Epithelial cell of prostate (primary cell): Measurements from ENCODE around the gene CACNA1H.

Source experiments
- DNase-seq: peaks from one replicate; pipeline ENCODE4 v3.0.0-alpha.2; 2011; ENCODE audit warnings: low read depth, low spot score
- H3K27ac ChIP-seq: fragments of 450-650 bp; 2 replicates; pipeline ENCODE4 v1.5.1; 2017; ENCODE audit warnings: mild to moderate bottlenecking

Gene CACNA1H

GRCh38 chr16:1140582-1141162 lies 12.2 kb upstream of the CACNA1H start:
- no peak overlapping the region for H3K27ac ChIP-seq
- DNase-seq: no peak

GRCh38 chr16:1141191-1141590 lies 11.7 kb upstream of the CACNA1H start:
- H3K27ac ChIP-seq: no peak overlapping the region
- DNase-seq: no peak

GRCh38 chr16:1141716-1142115 lies 11.2 kb upstream of the CACNA1H start:
- DNase-seq: no peak

GRCh38 chr16:1142911-1143310 lies 10.0 kb upstream of the CACNA1H start:
- no peak overlapping the region for H3K27ac ChIP-seq
- DNase-seq: no peak

More at GRCh38 chr16:1141716-1142115, 11.2 kb upstream of the CACNA1H start:
- no peak overlapping the region for H3K27ac ChIP-seq

- no peak overlapping the region for H3K27ac ChIP-seq
- DNase-seq: no peak
Measured at GRCh38 chr16:1143761-1144450, 9.0 kb upstream of the CACNA1H start.

GRCh38 chr16:1144476-1145382 lies 8.2 kb upstream of the CACNA1H start:
- no peak overlapping the region for H3K27ac ChIP-seq
- no peak for DNase-seq

- no peak for DNase-seq
- no peak overlapping the region for H3K27ac ChIP-seq
Measured at GRCh38 chr16:1145383-1146100, 7.4 kb upstream of the CACNA1H start.

- no peak overlapping the region for H3K27ac ChIP-seq
- no peak for DNase-seq
Measured at GRCh38 chr16:1146409-1146808, 6.5 kb upstream of the CACNA1H start.

GRCh38 chr16:1147027-1147426 lies 5.9 kb upstream of the CACNA1H start:
- no peak for DNase-seq

GRCh38 chr16:1149101-1149636 lies 3.7 kb upstream of the CACNA1H start:
- H3K27ac ChIP-seq: no peak overlapping the region
- no peak for DNase-seq

More at GRCh38 chr16:1147027-1147426, 5.9 kb upstream of the CACNA1H start:
- no peak overlapping the region for H3K27ac ChIP-seq

GRCh38 chr16:1150511-1150982 lies 2.4 kb upstream of the CACNA1H start:
- H3K27ac ChIP-seq: no peak overlapping the region

GRCh38 chr16:1151424-1152122 lies 1.3 kb upstream of the CACNA1H start:
- no peak for DNase-seq
- H3K27ac ChIP-seq: no peak overlapping the region

More at GRCh38 chr16:1150511-1150982, 2.4 kb upstream of the CACNA1H start:
- no peak for DNase-seq

- no peak overlapping the region for H3K27ac ChIP-seq
- no peak for DNase-seq
Measured at GRCh38 chr16:1152123-1152638, 725 bp upstream of the CACNA1H start.

- no peak overlapping the region for H3K27ac ChIP-seq
- DNase-seq: no peak
Measured at GRCh38 chr16:1153480-1154160, 714 bp downstream of the CACNA1H start.

GRCh38 chr16:1154291-1154886 lies 1.5 kb downstream of the CACNA1H start:
- H3K27ac ChIP-seq: no peak overlapping the region
- no peak for DNase-seq

- H3K27ac ChIP-seq: no peak overlapping the region
- DNase-seq: no peak
Measured at GRCh38 chr16:1154887-1155331, 2.0 kb downstream of the CACNA1H start.

GRCh38 chr16:1155353-1156054 lies 2.6 kb downstream of the CACNA1H start:
- H3K27ac ChIP-seq: no peak overlapping the region
- no peak for DNase-seq
